Jurkat, Clone E6-1 (cell line): ENCODE measurements around the gene GRP.

Source experiments
- DNase-seq: peaks from one replicate; pipeline ENCODE4 v3.0.0-alpha.2; 2011; ENCODE audit warnings: low read depth, low spot score
- H3K4me3 ChIP-seq: 2 replicates; pipeline ENCODE4 v1.5.1; 2011; ENCODE audit warnings: mild to moderate bottlenecking, low read length, control low read depth, moderate library complexity

The GRP gene

DNA sequence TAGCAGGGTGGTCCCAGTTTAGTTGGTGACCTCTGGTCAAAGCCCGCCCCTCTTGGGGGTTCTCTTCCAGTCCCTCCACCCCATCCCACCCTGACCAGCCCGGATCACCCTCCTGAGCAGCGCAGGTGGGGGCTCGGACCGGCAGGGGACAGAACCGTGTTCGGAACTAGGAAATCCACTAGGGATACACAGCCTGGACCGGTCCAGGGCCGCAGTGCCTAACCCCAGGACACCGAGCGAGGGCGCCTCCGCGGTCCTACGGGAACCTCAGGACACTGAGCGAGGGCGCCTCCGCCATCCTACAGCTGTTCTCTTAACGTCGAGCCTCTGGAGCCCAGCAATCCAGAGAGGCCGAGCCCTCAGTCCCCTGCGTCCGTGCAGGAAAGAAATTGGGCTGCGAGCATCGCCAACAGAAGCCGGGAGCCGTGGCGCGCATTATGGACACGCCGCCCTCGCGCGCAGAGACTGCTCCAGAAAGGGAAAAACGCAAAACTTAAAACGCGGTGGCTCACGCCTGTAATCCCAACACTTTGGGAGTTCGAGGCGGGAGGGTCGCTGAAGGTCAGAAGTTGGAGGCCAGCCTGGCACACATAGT is 44.8 kb downstream of the GRP start:
- no peak for DNase-seq
- no peak overlapping the region for H3K4me3 ChIP-seq

DNA sequence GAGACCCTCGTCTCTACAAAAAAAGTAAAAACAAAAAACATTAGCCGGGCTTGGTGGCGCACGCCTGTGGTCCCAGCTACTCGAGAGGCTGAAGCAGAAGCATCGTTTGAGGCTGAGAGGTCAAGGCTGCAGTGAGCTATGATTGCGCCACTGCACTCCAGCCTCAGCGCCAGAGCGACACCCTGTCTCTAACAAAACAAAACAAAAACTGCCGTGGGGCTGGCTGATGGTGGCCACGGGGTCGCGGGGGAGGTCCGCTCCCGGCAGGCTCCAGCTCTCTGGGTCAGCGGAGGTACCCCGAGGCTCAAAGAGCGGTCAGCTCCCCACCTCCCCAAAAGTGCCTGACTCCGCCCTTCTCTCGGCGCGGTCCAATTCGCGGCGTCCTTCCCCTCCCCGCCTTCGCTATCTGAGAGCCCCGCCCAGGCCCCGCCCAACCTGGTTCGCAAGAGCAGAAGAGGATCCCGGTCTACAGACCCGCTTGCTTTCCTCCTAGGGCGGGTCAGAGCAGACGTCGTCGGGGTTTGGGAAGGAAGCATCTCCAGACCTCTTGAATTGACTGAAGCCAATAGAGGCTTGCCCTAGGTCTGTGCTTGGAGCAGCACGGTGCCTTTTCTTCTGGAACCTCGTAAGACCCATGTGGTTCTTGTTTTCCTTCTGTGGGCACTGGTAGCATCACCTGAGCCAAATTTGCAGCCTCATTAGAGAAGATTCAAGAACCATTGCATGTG is 45.5 kb downstream of the GRP start:
- DNase-seq, result no peak
- H3K4me3 ChIP-seq, result no peak overlapping the region

DNA sequence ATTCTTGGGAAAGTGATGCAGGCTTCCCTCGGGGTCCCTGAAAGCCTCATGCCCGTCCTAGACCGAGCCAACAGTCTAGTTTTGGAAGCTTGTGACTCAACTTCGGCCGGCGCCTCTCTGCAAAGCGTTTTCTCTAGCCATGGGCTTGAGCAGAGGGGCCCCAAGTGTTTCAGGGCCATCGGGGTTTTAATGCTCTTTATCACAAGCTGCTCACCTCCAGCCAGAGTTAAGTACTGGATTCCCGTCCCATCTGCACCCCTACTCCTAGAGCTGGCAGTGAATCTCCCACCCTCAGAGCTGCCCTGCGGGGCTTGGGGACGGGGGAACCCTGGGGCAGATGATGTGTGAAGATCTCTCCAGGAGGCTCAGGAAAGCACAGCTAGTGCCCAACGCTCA is 46.0 kb downstream of the GRP start:
- no peak for DNase-seq
- H3K4me3 ChIP-seq, result no peak overlapping the region

DNA sequence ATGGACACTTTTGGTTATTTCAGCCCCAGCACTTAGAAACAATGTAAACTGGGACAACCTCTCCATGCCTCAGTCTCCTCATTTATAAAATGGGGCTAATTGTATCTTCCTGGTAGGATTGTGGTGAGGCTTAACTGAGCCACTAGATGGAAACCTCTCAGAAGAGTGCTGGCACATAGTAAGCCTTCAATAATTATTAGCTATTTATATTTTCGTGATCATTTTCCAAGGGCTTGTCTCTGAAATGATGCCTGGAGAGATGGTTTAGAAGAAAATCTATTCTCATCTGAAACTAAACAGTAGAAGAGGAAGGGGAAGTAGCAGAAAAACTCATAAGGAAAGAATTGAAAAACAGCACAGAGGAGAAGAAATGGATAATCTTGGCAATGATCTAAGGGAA is 46.5 kb downstream of the GRP start:
- DNase-seq, result no peak
- H3K4me3 ChIP-seq, result no peak overlapping the region

DNA sequence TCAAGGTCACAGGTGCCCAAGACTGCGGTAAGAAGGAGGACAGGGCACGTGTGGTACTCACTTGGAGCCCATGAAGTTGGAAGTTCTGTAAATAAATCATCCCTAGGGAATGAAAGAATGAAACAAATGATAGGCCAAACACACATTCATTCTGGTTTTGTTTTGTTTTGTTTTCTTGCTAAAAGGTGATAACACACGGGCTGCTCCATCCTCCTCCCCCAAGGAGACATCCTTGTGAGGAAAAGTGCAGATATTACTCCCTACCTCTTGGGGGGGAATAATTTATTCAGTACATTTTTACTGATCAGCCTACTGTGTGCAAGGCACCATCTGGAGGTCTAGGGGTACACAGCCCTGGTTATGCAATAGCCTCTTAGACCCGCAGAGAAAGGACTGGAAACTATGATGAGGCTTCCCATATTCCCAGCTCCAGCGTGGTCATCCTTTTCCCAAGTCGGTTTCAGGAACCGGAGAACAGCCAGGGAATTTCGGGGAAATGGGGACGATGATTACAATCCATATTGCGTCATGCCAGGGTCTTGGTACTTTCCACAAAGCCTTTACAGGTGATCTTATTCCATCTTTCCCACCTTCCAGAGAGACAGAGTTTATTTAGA is 47.0 kb downstream of the GRP start:
- H3K4me3 ChIP-seq, result no peak overlapping the region

DNA sequence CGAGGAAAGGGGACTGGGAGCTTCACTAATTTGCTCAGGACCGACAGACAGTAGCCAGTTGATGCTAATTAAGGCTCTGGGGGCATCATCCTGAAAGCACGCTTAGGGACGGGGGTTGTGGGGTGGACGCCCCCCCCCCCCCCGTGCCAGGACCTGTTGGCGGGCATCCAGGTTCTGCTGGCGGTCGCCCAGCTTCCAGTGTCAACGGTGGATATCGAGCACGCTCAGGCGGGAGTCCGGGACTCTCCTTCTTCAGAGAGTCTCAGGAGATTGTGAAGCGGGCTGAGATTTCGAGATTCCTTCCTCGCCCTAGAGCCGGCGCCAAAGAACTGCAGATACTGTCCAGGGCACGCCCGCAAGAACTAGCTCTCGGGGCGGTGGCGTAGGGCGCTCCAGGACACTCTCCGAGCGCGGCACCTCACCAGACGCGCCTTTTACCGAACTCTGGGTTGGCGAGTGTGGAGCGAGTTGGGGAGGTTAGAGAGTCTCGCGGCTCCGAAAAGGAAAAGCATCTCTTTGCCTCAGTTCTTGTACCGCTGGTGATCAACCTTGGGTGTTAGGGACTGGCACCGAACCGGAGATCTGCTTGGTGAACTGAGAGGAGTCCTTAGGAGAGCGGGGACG is 47.7 kb downstream of the GRP start:
- no peak overlapping the region for H3K4me3 ChIP-seq
- no peak for DNase-seq

More for the DNA sequence above, 47.0 kb downstream of the GRP start:
- no peak for DNase-seq

DNA sequence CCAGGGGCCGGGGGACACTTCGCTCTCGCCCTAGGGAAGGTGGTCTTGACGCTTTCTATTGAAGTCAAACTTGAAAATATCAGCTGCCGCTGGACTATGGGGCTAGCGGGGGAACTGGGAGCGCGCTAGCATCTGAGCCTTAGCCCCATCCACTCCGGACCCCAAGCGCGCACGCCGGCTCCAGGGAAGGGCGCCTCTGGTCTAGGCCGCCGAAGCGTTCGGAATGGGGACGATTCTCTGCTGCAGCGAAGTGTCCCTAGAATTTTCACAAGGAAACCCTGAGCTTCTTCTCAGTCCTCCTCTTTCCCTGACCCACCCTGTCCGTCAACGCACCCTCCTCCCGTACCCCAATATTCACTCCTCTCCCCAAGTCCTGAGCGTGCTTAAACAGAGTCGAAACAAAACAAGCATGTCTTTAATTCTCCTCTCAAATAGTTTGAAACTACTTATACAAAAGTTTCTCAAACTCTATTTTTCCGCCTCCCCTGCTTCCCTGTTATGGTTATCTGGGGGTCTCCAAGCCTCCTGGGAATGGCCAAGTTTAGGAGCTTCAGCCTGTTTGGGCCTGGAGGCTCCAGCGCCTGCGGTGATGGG is 48.3 kb downstream of the GRP start:
- no peak overlapping the region for H3K4me3 ChIP-seq
- DNase-seq, result no peak

DNA sequence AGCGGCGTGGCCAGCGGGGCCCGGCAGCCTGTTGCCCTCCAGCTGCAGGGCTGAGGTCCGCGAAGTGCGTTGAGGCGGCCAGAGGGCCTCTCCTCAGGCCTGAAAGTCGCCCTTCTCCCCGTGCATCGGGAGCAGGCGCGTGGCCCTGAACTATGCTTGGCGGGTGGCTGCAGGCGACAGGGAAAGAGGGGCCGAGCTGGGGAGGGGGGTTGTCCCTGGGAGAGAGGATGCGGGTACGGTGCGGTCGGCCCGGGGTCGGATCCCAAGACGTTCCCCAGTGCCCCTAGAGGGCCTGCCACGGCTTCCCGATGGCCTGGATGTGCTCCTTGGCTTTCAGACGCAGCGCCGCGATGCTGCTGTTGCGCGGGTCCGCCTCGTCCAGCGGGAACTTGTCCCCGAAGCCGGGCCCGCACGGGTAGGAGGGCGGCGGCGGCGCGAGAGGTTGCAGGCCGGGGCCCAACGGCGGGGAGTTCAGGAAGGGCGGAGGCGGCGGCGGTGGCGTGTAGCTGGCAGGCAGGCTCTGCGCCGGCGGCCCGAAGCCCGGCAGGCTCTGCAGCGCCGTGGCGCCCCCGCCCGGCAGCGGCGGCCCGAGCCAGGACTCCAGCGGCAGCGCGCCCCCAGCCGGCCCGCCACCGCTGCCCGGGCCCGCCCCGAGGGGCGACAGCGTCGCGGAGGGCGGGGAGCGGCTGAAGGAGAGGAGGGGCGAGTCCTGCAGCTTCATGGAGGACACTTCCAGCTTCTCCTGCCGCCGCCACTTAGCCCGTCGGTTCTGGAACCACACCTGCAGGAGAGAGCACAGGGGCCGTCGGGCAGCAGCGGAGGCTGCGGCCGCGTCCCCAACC is 49.0 kb downstream of the GRP start:
- no peak overlapping the region for H3K4me3 ChIP-seq
- DNase-seq, result no peak

DNA sequence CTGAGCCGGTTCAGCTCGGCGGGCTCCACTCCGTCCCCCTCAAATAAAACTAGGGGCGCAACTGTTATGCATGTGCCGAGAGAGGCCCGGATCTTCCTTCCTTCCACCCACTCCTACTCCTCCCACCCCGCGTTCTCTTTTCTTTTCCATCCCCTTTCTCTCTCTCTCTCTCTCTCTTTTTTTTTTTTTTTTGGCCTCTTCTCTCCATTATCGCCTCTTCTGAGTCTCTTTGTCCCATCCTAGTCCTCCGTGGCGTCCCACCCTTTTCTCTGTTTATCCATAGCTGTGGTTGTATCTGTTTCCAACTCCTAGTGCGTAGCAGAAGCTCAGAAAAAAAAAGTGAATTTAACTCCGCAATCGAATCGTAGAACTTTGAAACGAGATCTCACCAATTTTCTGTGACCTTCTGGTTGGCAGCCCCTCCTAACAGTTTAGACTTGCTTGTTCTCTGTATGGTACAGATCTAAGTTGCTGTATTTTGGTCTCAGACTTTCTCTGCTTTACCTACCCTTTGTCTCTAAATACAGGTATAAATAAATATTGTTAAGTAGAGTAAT is 49.7 kb downstream of the GRP start:
- no peak for DNase-seq
- H3K4me3 ChIP-seq, result no peak overlapping the region

DNA sequence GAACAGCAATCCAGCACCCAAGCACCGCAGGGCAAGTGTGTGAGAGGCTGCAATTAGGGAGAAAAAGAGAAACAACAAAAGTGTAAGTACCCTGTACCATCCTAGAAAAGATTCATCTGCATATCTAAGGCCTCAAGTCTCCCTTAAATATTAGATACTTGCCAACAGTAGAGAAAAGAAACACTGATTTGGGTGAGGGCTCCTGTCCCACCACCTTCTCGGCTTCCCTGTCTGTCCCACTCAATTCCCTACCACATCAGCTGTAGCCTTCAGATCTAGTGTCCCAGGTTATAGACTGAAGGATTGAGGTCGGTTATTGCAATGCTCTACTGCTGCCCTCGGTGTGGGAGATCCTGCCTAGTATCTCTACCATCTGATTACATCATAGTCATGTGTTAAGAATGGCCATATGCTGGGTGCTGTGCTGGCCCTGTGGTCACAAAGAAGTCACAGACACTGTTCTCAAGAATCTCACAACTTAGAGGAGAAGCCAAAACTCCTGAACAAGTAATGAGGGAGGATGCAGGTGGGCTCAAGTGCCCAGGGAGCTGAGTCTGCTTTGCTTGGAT is 50.8 kb downstream of the GRP start:
- H3K4me3 ChIP-seq, result no peak overlapping the region
- no peak for DNase-seq

DNA sequence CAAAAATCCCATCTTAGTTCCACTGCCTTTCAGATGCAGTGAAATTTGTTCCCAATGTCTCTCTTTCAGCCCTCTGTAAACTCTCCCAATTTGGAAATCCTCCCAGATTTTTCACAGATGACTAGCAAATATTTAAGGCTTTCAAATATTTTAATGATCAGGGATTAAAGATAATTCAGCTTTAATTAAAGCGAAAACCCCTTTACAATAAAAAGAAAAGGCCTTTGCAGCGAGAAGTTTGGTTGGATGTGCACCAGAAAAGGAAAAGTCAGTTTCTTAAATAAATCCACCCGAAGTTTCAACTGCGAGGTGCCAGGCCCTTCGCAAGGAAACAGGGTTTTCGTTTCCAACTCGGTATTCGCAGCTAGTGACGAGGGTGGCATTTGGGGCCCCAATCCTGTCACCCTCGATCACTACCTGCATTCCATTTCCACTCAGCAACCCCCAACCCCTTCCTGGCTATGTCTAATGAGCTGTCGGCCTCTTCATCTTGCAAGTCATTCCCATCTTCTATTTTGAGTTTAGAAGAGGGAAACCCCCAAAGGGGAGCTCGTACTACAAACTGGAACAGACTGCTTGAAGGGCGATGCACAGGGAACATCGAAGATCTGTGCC is 51.8 kb downstream of the GRP start:
- no peak overlapping the region for H3K4me3 ChIP-seq
- DNase-seq, result no peak

DNA sequence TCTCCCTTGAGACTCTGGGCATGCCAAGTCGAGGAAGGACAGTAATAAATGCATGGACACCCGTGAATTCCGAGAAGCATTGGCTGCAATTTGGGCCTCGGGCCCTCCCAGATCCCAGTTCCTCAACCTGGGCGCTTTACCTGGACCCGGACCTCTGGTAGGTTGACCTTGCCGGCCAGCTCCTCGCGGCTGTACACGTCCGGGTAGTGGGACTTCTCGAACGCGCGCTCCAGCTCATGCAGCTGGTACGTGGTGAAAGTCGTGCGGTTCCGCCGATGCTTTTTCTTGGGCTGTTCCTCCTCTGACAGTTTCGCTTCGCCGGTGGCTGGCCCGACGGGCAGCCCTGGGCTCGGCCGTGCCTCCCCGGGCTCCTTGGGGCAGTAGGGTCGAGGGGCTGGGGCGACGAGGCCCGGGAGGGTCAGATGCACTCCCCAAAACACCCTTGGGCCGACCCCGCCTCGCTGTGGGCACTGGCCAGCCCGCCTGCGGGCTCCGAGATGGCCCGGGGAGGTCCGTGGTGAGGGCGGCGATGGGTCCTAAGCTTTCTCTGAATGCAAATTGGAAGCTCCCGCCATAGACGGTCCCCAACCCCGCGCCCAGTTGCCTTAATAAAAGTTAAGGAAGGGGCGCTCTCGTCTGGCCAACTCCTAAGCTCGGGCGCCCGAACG is 52.4 kb downstream of the GRP start:
- DNase-seq, result no peak
- H3K4me3 ChIP-seq, result no peak overlapping the region

DNA sequence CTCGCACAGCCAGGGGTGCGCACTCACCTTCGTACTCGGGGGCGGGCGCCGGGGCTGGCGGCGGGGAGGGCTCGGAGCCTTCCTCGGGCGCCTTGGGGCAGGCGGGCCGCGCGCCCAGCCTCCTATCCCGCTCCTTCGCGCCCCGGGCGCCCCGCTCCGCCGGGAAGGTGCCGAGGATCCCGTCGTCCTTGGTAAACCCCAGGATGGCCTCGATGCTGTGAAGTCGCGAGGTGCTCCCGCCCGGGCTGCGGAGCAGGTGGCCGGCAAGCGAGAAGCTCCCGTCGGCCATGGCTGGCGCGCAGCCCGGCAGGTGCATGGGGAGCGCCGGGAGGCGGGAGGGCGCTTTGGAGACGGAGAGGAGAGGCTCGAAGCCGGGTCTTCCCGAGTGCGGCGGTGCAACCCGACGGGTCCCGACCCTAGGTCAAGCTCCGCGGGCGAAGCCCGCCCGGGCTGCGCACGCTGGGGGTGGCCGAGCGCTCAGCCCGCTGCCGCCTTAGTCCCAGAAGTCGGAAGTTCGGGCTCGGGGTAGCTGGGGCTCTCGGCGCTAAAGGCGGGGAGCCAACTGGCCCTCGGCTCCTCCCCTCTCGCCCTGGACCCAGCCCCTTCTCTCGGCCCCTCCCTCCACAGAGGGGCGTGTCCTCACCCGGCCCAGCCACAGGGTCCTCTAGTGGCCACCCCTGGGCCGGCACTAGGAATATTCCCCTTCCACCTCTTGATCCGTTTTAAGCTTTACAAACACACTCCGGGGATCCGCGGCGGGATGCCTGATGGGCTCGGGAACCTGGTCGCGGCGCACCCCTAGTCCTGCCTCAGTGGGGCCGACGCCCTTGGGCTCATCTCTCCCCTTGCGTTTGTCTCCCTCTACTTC is 53.2 kb downstream of the GRP start, which contains the start of gene RAX:
TSS of gene RAX (minus strand) at position 564 of the 868 bp plus-strand sequence. CDS start at position 316, 248 bp downstream.
- no peak for DNase-seq
- H3K4me3 ChIP-seq, result no peak within 1 kb of the TSS

DNA sequence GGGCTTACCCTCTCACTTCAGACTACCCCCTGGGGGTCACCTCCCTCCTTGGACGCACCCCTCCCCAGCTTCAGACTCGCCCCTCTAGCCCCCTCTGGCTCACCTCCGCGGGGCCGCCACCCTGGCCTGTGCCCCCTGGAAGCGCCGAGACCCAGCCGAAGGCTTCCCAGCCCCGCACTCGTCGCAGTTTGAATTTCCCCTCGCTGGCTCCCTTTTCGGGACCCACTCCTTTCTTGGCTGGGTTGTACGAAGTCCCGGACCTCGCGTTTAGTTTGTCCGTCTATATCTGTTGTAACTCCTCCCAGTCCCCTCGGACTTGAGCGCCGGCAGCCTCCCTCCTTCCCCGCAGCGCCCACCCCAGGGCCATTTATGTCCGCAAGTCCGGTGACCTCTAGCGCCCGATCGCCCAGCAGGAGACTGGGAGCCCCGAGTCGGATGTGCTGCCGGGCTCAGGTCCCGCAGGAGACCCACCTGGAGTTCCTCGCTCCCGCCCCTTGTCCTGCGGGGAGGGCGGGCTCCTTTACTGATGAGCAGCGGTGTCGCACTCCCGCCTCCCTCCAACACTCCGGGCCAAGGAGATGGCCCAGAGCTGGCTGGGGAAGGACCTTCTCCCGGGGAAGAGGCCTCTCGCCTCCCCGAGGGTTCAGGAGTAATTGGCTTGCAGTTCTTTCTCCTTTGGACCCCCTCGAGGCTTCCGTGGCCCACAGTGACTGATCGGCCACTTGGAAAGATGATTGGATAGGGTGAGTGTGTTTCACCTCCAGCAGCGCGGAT is 54.0 kb downstream of the GRP start:
- no peak for DNase-seq
- H3K4me3 ChIP-seq, result no peak overlapping the region

DNA sequence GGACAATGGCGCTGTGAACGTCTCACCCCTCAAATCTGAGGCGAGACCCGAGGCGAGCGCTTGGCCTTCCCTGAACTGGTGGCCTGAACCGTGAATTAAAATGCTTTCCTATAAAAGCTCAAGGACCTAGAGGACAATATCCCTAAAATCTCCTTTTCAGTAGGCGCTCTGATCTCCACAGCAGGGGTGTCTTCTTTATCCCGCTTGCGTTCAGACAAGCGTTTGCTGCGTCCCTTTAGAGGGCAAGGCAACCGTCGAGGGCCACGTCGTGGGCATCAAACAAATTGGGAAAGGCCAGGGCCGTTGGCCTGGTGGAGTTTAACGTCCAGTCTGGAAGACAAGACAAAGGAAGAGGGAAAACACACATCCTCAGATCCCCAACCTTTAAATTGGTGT is 54.6 kb downstream of the GRP start:
- DNase-seq, result no peak
- no peak overlapping the region for H3K4me3 ChIP-seq

DNA sequence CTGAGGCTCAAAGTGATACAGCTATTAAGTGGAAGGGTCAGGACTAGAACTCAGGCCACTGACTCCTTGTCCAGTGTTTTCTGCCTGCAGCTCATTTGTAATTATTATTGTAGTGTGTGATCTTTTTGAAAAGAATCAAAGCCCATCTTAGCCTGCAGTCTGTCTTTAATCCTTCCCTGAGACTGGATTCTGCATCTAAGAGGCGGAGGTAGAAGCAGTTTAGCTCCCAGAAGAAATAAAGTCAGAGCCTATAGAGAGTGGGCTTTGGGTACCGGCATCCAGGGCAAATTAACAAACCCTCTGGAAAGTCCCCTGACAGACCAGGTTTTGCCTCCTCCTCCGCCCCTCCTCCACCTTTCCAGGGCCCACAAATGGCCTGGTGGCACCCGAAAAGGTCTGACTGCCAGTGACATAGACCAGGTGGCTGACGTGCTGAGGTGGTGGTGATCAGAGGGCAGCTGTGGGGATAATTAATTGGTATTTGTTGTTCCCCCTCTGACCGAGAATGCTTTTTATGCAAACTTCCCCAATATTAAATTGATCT is 55.5 kb downstream of the GRP start:
- no peak overlapping the region for H3K4me3 ChIP-seq
- DNase-seq, result no peak
